NAMALWA (cell line): ENCODE results near the gene RAP2C.
"Not testable (repeated sequence)": the region's sequence is repeated elsewhere in the genome, so short reads cannot be mapped to it uniquely, and the experiment has no call there.

Experiments used
- DNase-seq: peaks from one replicate; pipeline ENCODE4 v3.0.0-alpha.2; 2015; ENCODE audit warnings: low spot score

RAP2C gene

DNA sequence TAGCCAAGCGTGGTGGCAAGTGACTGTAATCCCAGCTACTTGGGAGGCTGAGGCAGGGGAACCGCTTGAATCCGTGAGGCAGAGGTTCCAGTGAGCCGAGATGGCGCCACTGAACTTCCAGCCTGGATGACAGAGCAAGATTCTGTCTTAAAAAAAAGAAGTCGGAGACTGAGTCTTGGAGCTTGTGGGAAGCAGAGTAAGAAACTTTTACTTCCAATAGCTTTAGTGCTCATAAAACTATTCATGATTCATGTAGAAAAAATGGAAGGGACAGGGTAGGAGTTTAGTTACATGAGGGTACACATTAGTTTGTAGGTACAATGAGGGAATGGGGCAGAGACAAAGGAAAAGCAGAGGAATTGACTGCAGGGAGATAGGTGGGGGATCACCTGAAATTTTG, 19.3 kb downstream of the RAP2C start:
- no peak for DNase-seq

DNA sequence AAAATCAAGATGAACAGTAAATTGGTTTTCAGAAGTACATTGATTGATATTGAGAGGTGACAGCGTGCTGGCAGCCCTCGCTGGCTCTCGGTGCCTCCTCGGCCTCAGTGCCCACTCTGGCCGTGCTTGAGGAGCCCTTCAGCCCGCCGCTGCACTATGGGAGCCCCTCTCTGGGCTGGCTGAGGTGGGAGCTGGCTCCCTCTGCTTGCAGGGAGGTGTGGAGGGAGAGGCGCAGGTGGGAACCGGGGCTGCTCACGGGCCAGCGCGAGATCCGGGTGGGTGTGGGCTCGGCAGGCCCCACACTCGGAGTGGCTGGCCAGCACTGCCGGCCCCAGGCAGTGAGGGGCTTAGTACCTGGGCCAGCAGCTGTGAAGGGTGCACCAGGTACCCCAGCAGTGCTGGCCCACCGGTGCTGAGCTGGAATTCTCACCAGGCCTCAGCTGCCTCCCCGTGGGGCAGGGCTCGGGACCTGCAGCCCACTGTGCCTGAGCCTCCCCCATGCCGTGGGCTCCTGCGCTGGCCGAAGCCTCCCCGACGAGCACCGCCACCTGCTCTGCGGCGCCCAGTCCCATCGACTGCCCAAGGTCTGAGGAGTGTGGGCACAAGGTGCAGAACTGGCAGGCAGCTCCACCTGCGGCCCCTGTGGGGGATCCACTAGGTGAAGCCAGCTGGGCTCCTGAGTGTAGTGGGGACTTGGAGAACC, 25.2 kb downstream of the RAP2C start:
- no peak for DNase-seq

DNA sequence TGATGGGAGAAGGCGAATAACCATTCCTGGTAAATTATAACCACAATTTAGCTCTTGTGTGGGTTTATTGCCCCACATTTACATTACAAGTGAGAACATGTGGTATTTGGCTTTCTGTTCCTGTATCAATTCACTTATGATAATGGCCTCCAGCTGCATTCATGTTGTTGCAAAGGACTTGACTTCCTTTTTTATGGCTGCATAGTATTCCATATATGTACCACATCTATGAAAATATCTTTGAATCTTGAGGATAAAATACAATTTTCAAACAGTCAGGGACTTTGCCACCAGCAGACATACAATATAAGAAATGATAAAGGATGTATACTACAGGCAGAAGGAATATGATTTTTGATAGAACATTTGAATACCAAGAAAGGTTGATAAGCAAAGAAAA, 27.3 kb downstream of the RAP2C start:
- DNase-seq, result no peak

DNA sequence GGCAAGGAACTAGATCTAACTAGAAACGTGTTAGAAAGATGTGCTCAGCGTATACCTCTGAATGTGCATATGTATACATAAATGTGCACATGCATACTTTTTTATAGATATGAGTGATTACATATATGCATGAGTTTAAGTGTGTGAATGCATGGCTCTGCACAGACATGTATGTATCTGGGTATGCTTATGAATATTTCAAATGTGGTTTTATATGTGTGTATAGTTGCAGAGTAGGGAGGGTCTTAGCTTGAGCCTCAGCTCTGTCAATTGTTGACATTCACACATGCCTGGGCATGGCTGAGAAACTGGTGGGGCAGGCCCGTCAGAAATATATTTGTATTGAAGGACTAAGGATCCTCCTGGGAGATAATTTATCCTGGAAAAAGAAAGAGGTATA, 31.1 kb downstream of the RAP2C start:
- DNase-seq, result no peak

DNA sequence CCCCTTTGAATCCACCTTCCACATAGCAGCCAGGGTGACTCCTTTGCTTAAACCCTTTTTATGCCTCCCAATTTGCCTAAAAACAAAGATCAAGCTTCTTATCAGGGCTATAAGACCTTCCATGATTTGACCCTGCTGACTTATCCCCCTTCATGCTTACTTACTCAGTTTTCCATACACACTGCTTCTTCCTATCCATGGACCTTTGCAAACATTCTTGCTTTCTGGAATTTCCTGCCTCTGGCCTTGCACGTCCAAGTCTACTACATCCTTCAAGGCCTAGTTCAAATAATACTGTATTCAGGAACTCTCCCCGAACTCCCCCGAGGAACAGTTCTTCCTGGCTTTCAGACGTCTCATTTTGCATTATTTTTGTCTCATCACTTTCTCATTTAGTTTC, 31.8 kb downstream of the RAP2C start:
- DNase-seq, result no peak

DNA sequence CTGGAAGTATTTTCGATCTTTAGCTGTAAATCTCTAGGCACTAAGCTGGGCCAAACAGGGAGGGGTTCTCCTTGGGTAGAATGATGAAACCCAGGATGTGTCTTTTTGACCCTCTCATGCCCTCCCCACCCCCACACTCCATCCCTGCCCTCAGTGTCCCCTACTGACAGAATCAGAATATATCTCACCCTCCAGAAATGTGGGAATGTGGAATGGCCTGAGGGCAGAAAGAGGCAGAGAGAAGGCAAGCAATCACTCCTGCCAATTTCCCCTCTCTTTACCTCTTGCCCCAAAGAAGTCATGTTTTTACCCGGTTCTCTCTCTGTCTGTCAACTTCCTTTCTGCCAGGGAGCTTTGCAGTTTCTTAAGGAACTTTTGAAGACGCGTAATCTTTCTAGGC, 34.4 kb downstream of the RAP2C start:
- DNase-seq, result no peak

DNA sequence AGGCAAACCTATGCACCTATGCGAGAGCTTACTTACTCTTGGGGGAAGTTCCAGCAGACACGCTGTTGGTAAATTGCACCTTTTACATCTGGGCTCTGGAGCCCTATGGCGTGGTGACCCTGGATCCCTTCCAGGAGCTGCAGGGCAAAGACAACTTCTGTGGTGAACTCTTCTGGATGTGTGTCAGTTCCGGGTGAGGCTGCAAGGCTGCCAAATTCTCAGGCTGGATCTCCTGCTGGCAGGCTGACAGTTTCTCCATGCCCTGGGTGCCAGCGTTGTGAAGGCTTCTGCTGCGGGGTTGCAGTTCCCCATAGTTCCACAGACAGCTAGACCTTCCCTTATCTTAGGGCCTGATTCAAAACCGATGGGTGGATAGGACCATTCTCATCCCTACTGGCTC, 37.9 kb downstream of the RAP2C start:
- no peak for DNase-seq

DNA sequence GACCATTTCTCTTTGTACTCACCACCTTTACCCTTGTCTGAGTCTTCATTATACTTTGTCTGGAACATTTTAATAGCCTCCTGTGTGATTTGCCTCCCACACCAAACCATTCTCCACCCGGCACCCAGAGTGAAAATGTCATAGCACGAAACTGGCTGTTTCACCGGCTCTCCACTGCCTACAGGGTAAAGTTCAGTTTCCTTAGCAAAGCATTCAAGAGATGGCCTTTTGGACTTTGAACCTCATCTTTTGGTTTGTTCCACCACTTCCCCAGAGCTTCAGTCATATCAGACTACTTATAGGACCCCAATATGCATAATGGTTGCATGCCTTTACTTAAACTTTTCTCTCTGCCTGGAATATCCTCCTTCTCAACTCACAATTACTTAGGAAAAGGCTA, 38.3 kb downstream of the RAP2C start:
- no peak for DNase-seq

DNA sequence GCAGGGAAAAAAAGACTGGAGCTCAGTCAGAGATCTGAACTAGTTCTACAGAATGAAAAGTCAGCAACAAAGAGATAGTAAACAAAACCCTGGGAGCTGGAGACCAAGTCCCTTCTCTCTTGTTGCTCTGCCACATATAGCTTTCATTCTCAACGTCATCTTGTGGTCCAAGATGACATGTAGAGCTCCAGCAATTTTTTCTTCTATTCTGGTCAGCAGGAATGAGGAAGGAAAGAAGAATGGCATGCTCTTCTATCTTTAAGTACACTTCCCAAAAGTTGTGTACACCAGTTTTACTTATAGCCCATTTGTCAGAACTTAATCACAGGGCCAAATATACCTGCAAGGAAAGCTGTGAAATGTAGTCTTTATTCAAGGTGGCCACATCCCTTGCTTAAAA, 45.6 kb downstream of the RAP2C start:
- DNase-seq, result no peak

DNA sequence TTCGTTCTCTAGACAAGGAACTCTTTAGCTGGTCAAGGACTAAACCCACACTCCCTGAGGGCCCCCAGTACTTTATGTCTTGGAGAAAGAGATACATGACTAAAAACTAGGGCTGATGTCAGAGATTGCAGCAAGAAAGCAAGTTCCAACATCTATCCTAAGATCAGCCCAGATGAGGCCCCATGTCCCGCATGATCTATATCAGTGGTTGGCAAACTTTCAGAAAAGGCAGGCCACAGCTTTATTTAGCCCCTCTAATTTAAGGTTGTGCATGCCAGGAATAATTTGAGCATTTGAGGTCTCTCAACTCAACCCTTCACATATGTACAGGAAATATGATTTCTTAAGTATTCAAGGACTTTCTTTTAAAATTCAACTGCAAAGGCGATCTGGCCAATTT, 47.4 kb downstream of the RAP2C start:
- no peak for DNase-seq

DNA sequence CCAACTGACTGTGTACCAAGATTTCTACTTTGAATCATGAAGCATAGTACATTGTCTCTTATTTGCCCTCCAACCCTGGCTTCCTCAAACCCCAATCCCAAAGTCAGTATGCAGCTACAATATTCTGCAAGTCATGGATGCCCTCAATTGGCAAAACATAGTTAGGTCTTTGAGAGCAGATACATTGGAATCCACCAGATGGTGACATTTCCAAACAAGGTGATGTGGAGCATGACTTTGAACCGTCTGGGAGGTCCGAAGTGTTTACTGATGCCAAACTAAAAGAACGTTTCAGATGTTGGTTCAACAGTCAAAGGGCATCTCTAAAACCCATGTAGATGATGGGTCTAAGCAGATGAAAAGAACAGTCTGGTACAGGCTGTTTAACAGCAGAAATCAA, 47.8 kb downstream of the RAP2C start:
- DNase-seq, result no peak

DNA sequence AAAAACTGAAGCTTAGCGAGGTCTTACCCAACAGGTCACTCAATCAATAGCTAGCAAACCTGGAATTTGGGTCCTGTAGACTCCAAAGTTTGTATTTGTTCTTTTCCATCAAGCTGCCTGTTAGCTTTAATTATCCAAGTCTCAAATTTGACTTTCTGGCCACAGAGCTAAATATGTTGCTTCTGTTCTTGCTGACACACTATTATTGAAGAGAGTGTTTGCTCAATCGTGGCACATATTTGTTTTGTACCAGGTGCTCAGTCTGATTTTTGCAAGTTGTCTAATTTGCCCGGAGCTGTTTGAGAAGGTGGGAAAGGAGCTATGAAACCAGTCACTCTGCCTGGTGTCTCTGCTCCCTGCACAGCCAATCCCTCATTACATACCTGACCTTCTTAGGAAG, 49.7 kb downstream of the RAP2C start:
- no peak for DNase-seq

DNA sequence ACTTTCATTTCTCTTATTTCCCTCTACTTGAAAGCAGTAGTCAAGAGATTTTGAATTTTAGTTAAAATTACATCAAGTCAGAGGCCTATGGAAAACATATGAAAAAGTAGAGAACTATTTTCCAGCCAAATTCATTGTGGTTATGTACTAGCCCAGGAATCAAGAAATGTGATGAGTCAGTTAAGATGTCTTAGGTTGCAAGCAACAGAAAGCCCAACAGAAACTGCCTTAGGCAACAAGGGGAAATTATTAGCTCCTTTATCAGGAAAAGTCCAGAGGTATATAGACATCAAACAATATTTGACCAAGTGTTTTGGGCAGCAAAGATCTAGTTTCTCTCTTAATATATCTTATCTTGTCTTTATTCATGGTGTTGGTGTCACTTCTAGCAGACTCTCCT, 53.6 kb downstream of the RAP2C start:
- DNase-seq, result no peak

DNA sequence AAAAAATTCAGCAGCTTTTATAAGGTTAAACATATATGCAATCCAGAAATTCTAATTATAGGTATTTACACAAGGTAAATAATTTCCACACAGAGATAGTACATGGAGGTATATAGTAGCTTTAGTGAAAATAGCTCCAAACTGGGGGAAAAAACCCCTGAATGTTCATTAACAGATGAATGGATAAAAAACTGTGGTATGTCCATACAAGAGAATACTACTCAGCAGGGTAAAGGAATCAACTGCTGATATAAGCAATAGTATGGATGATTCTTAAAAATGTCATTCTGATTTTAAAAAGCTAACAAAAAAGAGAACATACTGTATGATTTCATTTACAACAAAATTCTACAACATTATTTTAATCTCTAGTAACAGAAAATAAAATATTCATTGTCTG, 54.2 kb downstream of the RAP2C start:
- no peak for DNase-seq

DNA sequence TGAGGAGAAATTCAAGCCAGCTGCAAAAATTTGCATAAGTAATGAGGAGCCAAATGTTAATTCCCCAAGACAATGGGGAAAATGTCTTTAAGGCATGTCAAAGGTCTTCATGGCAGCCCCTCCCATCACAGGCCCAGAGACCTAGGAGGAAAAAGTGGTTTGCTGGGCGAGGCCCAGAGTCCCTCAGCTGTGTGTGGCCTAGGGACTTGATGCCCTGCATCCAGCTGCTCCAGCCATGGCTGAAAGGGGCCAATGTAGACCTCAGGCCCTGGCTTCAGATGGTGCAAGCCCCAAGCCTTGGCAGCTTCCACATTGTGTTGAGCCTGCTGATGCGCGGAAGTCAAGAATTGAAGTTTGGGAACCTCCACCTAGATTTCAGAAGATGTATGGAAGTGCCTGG, 56.2 kb downstream of the RAP2C start:
- not testable (repeated sequence) for DNase-seq

DNA sequence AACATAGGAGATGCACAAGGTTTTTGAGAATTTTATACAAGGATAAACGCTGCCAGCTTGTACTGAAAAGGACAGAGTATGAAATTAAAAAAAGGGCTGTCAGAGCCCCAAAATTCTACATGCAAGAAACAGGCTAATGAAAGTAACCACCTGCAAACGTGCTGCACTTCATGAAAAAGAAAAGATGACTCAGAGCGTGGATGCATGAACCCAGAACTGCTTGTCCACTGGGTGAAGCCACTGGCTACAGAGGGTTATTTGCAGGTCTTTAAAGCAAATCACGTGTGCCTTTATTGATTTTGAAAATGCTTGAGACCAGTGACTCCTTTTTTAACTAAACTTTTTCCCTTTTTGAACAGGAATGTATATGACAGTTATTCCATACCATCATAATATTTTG, 66.1 kb downstream of the RAP2C start:
- no peak for DNase-seq
